ENCODE measurements around the gene SHANK1. TPM values are rescaled to one million over a fixed set of nuclear protein-coding genes. Genes with fewer than 3 reads are reported as not detected.

Gene SHANK1
- total and polyA plus RNA-seq, 2 of the 4 experiments (the other 2 are of a cell fraction), result 6.1 to 6.7 TPM

GRCh38 chr19:50688766-50689165 is 30.8 kb downstream of the SHANK1 start:
- intact Hi-C loops (cut with micrococcal nuclease), result no loop called here
- Histone ChIP-seq H3K18ac (ENCODE audit: low read depth, low read length) (no peak overlapping the region), H4K20me1 (ENCODE audit: insufficient read depth, low read length) (no peaks in the 10 kb centered on the region; the same call in 1 of the 2 replicates), H3K9me1 (ENCODE audit: insufficient read depth, low read length) (no peaks in the 10 kb centered on the region), H3K14ac (replicated peaks; ENCODE audit: low read depth, low read length) (no peak overlapping the region), H3K4ac (ENCODE audit: low read depth, low read length) (no peak overlapping the region), H2BK120ac (ENCODE audit: low read depth, low read length) (no peak overlapping the region), H3K23ac (ENCODE audit: low read depth, low read length) (no peak overlapping the region), H2BK20ac (ENCODE audit: low read depth, low read length) (no peak overlapping the region), H2AFZ (replicated peaks; ENCODE audit: low read length, poor library complexity) (no peak overlapping the region), H3K27me3 (ENCODE audit: control insufficient read depth, insufficient read depth, low read length) (peaks cover 9% of the 10 kb centered on the region), H3K79me1 (ENCODE audit: low read depth in 1 of 2, low read length in 2 of 2) (no peaks in the 10 kb centered on the region), H3K4me2 (ENCODE audit: low read depth, low read length) (no peak overlapping the region), H3K36me3 (ENCODE audit: control insufficient read depth, insufficient read depth, low read length) (no peaks in the 10 kb centered on the region), H3K56ac (ENCODE audit: extremely low read depth, insufficient read depth, low read length) (no peak overlapping the region), H3K4me3 (ENCODE audit: insufficient read depth, low read depth, low read length) (no peak overlapping the region), H4K91ac (ENCODE audit: insufficient read depth, low read depth, low read length) (no peak overlapping the region), H4K8ac (ENCODE audit: low read depth in 2 of 2, low read length in 2 of 2) (no peak overlapping the region), H4K5ac (ENCODE audit: low read depth, low read length) (no peak overlapping the region), H3K4me1 (ENCODE audit: control insufficient read depth, insufficient read depth, low read length) (no peaks in the 10 kb centered on the region), H3K9me3 (ENCODE audit: control insufficient read depth, insufficient read depth, low read length) (no peaks in the 10 kb centered on the region), H2AK9ac (replicated peaks; ENCODE audit: low read depth, low read length, poor library complexity) (no peak overlapping the region), H2AK5ac (ENCODE audit: low read depth, low read length) (no peak overlapping the region), H2BK15ac (ENCODE audit: low read depth, low read length) (no peak overlapping the region), H3K27ac (ENCODE audit: insufficient read depth, low read length) (no peak overlapping the region), H2BK5ac (ENCODE audit: low read depth, low read length, poor library complexity, severe bottlenecking) (no peak overlapping the region), H3K9ac (ENCODE audit: low read depth, low read length) (no peak overlapping the region)
- BruUV-seq (replicated peaks), result no TSS peak
- TF ChIP-seq RAD21 (IDR thresholded peaks at IDR 0.05; ENCODE audit: low read length) (no peak), ELK1 (IDR thresholded peaks at IDR 0.05; ENCODE audit: borderline replicate concordance, low read depth, low read length) (no peak), NFE2L2 (IDR thresholded peaks at IDR 0.05; ENCODE audit: low read depth, low read length) (no peak), CEBPB (IDR thresholded peaks at IDR 0.05; ENCODE audit: low read depth, low read length) (no peak), CHD1 (IDR thresholded peaks at IDR 0.05; ENCODE audit: low read depth, low read length) (no peak), SMC3 (IDR thresholded peaks at IDR 0.05; ENCODE audit: low read depth, low read length) (no peak), MAZ (IDR thresholded peaks at IDR 0.05; ENCODE audit: borderline replicate concordance, low read depth, low read length) (no peak), USF2 (IDR thresholded peaks at IDR 0.05; ENCODE audit: low read depth, low read length) (no peak), MXI1 (IDR thresholded peaks at IDR 0.05; ENCODE audit: borderline replicate concordance, low read depth, low read length) (no peak), RCOR1 (IDR thresholded peaks at IDR 0.05; ENCODE audit: insufficient replicate concordance, low read length) (no peak)
- TF ChIP-seq, protein P1, sequence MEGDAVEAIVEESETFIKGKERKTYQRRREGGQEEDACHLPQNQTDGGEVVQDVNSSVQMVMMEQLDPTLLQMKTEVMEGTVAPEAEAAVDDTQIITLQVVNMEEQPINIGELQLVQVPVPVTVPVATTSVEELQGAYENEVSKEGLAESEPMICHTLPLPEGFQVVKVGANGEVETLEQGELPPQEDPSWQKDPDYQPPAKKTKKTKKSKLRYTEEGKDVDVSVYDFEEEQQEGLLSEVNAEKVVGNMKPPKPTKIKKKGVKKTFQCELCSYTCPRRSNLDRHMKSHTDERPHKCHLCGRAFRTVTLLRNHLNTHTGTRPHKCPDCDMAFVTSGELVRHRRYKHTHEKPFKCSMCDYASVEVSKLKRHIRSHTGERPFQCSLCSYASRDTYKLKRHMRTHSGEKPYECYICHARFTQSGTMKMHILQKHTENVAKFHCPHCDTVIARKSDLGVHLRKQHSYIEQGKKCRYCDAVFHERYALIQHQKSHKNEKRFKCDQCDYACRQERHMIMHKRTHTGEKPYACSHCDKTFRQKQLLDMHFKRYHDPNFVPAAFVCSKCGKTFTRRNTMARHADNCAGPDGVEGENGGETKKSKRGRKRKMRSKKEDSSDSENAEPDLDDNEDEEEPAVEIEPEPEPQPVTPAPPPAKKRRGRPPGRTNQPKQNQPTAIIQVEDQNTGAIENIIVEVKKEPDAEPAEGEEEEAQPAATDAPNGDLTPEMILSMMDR (conservative IDR thresholded peaks at IDR 0.05; ENCODE audit: low read depth, low read length), result no peak
- WGBS, 2 experiments (ENCODE audit: extremely low coverage in 2 of 2, insufficient read length in 1 of 2), result 89% methylated on average over 2 of the region's 19 CpGs; no CpG with 5 or more reads in 1 of the 2 experiments
- dilution Hi-C loops (cut with HindIII; ENCODE audit: low sequenced_read_pairs, unreplicated experiment), result no loop called here
- ATAC-seq (ENCODE audit: low read depth) (no peak), DNase-seq (no peak)
- ChIA-PET POLR2A (ENCODE audit: unreplicated experiment) (no interaction called here), CTCF (interaction anchor here (1.0 kb wide), 1 partner anchor 18 kb away, joined by 3 read pairs; no protein-coding TSS in a partner anchor)
- in situ Hi-C loops (cut with MboI; ENCODE audit: low sequenced_read_pairs), result no loop called here
